ENCODE results near the gene MTHFR. TPM values are rescaled to one million over a fixed set of nuclear protein-coding genes. Genes with fewer than 3 reads are reported as not detected.

The MTHFR gene
- total RNA-seq, 1 experiment from 2014 or later: 18.2 TPM

- WGBS (ENCODE audit: extremely low coverage, insufficient read length, low lambda C conversion rate): no CpG with 5 or more reads among the region's 8 CpGs
- Histone ChIP-seq H3K4ac (ENCODE audit: low read depth, low read length) (no peak overlapping the region), H4K8ac (replicated peaks; ENCODE audit: insufficient read length, low read depth, low read length) (no peak overlapping the region), H3K4me1 (ENCODE audit: insufficient read depth, low read length) (no peaks in the 10 kb centered on the region), H2BK20ac (ENCODE audit: low read depth, low read length, poor library complexity, severe bottlenecking) (no peak overlapping the region), H3K23ac (ENCODE audit: insufficient read length, low read depth, low read length) (no peak overlapping the region), H3K4me2 (ENCODE audit: insufficient read depth, insufficient read length, low read length) (no peak overlapping the region), H3K79me1 (ENCODE audit: insufficient read depth, low read depth, low read length, poor library complexity, severe bottlenecking) (no peaks in the 10 kb centered on the region), H2AFZ (ENCODE audit: low read length) (no peak overlapping the region), H2BK12ac (ENCODE audit: insufficient read length, low read depth, low read length) (no peak overlapping the region), H3K23me2 (ENCODE audit: insufficient read length, low read depth, low read length, poor library complexity, severe bottlenecking) (no peaks in the 10 kb centered on the region), H4K20me1 (ENCODE audit: control insufficient read depth, insufficient read depth, insufficient read length) (no peaks in the 10 kb centered on the region), H3K27me3 (ENCODE audit: insufficient read depth, low read length) (no peaks in the 10 kb centered on the region), H4K5ac (ENCODE audit: insufficient read length, low read depth, low read length) (no peak overlapping the region), H3K9me3 (ENCODE audit: control insufficient read depth, low read depth, low read length) (no peaks in the 10 kb centered on the region), H3K56ac (ENCODE audit: insufficient read length, low read depth, low read length) (no peak overlapping the region), H2AK5ac (ENCODE audit: insufficient read length, low read length) (no peak overlapping the region), H3K18ac (ENCODE audit: insufficient read length, low read depth, low read length) (no peak overlapping the region), H2BK15ac (ENCODE audit: low read depth, low read length) (no peak overlapping the region), H3T11ph (ENCODE audit: low read length) (no peak overlapping the region), H2BK5ac (ENCODE audit: insufficient read length, low read length) (no peak overlapping the region), H4K91ac (ENCODE audit: insufficient read length, low read depth, low read length) (no peak overlapping the region), H2BK120ac (ENCODE audit: low read depth, low read length, poor library complexity, severe bottlenecking) (no peak overlapping the region), H3K9ac (ENCODE audit: extremely low read depth, insufficient read length, low read length) (no peak overlapping the region), H3K79me2 (ENCODE audit: insufficient read depth, low read length) (no peaks in the 10 kb centered on the region), H3K14ac (ENCODE audit: insufficient read depth, low read length) (no peak overlapping the region), H3K27ac (ENCODE audit: insufficient read length, low read depth, low read length) (no peak overlapping the region)
- Mint-ChIP-seq H3K36me3 (ENCODE audit: insufficient read depth in 1 of 3, low read depth in 3 of 3) (peaks cover 33 to 88% (median 62%) of the 10 kb centered on the region in 3 experiments), H3K9me3 (no peaks in the 10 kb centered on the region), H3K4me3 (no peak overlapping the region), H3K27me3 (ENCODE audit: low read depth) (no peaks in the 10 kb centered on the region), H3K4me1 (no peaks in the 10 kb centered on the region), H3K27ac (no peak overlapping the region)
- DNase-seq: no peak
- TF ChIP-seq CTCF (conservative IDR thresholded peaks at IDR 0.05): no peak
Observed at GRCh38 chr1:11833497-11833896, 27.7 kb upstream of the MTHFR start.
